ENCODE results near the gene ZNF414.

ZNF414 gene

DNA sequence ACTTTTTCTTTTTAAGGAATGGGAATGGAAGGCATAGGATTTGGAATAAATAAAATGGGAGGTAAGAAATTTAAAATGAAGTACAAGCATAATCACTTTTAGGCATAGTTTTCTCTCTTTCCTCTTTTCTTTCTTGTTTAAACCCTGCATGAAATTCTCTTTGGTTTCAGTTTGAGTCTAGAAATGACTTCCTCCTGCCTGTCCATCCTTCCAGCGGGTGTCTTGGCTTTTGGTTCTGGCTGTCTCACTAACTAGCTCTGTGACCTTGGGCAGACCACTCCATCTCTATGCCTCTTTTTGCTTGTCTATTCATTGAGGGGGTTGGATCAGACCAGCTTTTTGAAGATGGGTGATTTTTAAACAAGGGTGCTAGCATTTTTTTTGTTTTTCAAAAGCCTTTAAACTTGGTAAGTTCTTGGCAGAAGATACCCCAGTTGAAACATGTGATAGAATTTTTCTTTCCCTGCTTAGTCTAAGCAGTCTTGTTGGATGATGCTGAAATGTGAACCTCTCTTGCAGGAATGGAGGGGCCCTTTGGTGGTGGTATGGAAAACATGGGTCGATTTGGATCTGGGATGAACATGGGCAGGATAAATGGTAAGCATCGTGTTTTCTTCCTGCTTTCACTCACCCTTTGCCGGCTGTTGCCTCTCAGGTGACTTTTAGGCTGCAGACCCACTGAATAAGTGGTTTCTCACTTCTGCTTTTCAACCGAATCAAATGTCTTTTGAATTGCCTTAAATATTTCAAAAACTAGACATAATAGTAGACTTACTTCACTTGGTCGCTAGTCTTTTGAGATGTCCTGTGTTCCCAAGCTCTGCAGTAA lies 40.1 kb downstream of the ZNF414 start:
- Histone ChIP-seq H3K9me3 (ENCODE audit: control extremely low read depth in 1 of 5, control insufficient read depth in 4 of 5, insufficient read depth in 2 of 5, low read depth in 1 of 5, low read length in 4 of 5) (no peaks in the 10 kb centered on the region), H3K36me3 (ENCODE audit: control insufficient read depth in 4 of 4, insufficient read depth in 4 of 4, low read length in 3 of 4) (peaks cover 35 to 91% (median 69%) of the 10 kb centered on the region in 4 experiments), H3K4me1 (ENCODE audit: control extremely low read depth in 1 of 4, control insufficient read depth in 4 of 4, insufficient read depth in 4 of 4, low read length in 3 of 4) (peaks cover 3 to 23% (median 14%) of the 10 kb centered on the region in 4 experiments), H3K4me3 (ENCODE audit: control insufficient read depth in 1 of 7, extremely low read depth in 1 of 7, insufficient read depth in 4 of 7, low read depth in 2 of 7, low read length in 6 of 7) (no peak overlapping the region), H3K27ac (ENCODE audit: insufficient read depth in 1 of 2, low read depth in 1 of 2, low read length in 2 of 2, poor library complexity in 1 of 2, severe bottlenecking in 2 of 2) (peak overlapping the region in 1 of 2 experiments; percentile 46), H3K27me3 (replicated peaks in 2 of 5; ENCODE audit: control insufficient read depth in 4 of 5, insufficient read depth in 5 of 5, low read length in 4 of 5) (no peaks in the 10 kb centered on the region)
- ChIA-PET POLR2A (interaction anchor here (0.7 to 1.3 kb wide), 3 partner anchors 9 to 352 kb away, joined by 3 to 4 read pairs (median 4); no protein-coding TSS in a partner anchor), CTCF (interaction anchor here (0.6 to 1.4 kb wide), 3 partner anchors 9 to 51 kb away, joined by 4 to 6 read pairs (median 4); no protein-coding TSS in a partner anchor)
- 7% methylated on average over 3 of the region's 6 CpGs for WGBS (ENCODE audit: insufficient coverage)
- DNase-seq = peak in 2 of 3 donors; percentile 46 to 57

DNA sequence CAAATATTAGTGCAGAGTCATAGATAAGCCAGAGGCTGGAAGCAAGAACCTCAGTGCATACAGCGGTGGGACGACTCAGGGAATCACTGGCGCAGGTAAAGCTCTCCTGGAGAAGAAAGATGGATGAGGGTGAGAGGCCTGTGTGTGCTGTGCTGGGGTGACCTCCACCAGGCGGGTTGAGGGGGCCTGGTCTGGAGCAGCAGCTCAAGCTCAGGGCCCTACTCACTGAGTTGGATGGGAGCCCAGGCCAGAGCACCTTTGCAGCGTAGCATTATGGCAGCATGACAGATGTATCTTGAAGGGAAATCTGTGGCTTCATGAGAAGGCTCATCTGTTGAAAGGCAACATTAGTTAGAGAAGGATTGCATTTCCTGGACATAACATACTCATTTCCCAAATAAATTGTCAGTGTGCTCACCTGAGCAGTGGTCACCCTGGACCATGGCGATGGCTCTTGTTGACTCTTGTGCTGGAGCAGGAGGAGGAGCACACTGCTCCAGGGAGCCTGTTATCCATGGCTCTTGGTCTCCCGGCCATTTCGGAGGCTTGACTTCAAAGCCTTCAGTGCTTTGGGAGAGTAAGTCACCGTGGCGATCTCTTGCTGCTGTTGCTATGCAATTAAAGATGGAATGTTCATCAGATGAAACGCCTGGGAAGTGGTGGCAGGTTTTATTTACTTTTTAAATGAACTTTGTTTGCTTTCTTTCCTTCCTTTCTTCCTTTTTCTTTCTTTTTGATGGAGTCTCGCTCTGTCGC lies 44.2 kb downstream of the ZNF414 start:
- CTCF ChIA-PET = interaction anchor here (2.2 kb wide), 1 partner anchor 37 kb away, joined by 7 read pairs; no protein-coding TSS in a partner anchor
- peaks cover 3 to 21% (median 14%) of the 10 kb centered on the region in 4 experiments for H3K4me1 ChIP-seq (ENCODE audit: control extremely low read depth in 1 of 4, control insufficient read depth in 4 of 4, insufficient read depth in 4 of 4, low read length in 3 of 4)
- 91% methylated on average over 12 of the region's 13 CpGs for WGBS (ENCODE audit: insufficient coverage)
- POLR2A ChIA-PET = no interaction called here
- H3K36me3 ChIP-seq (ENCODE audit: control insufficient read depth in 4 of 4, insufficient read depth in 4 of 4, low read length in 3 of 4) = peaks cover 44 to 92% (median 69%) of the 10 kb centered on the region in 4 experiments
- no peaks in the 10 kb centered on the region for H3K9me3 ChIP-seq (ENCODE audit: control extremely low read depth in 1 of 5, control insufficient read depth in 4 of 5, insufficient read depth in 2 of 5, low read depth in 1 of 5, low read length in 4 of 5)
- no peak overlapping the region for H3K4me3 ChIP-seq (ENCODE audit: control insufficient read depth in 1 of 7, extremely low read depth in 1 of 7, insufficient read depth in 4 of 7, low read depth in 2 of 7, low read length in 6 of 7)
- H3K27ac ChIP-seq (ENCODE audit: insufficient read depth in 1 of 2, low read depth in 1 of 2, low read length in 2 of 2, poor library complexity in 1 of 2, severe bottlenecking in 2 of 2) = no peak overlapping the region
- no peak for DNase-seq
- no peaks in the 10 kb centered on the region for H3K27me3 ChIP-seq (replicated peaks in 2 of 5; ENCODE audit: control insufficient read depth in 4 of 5, insufficient read depth in 5 of 5, low read length in 4 of 5)

DNA sequence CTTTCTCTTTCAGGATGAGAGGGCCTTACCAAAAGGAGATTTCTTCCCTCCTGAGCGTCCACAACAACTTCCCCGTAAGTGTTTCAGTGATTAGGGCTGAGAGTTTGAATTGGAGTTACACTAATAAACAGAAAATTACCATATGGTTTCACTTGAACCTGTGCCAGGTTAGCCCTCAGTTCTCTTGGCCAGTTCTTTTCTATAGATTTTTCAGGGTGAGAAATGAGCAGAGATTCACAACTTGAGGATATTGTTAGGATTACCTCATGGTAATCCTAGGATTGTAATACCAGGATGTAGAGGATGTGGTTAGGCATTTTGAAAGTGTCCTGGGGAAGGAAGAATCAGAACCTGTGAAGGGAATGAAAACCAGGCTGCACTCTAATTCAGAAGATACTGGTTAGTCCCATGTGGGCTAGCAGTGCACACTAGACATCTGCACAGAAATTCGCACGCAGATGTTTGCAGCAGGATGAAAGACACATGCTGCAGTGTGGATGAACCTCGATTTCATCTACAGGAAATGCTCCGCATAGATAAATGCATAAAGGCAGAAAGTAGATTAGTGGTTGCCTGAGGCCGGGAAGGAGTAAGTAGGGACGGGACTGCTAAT lies 45.1 kb downstream of the ZNF414 start:
- Histone ChIP-seq H3K36me3 (ENCODE audit: control insufficient read depth in 4 of 4, insufficient read depth in 4 of 4, low read length in 3 of 4) (peaks cover 49 to 91% (median 67%) of the 10 kb centered on the region in 4 experiments), H3K4me3 (ENCODE audit: control insufficient read depth in 1 of 7, extremely low read depth in 1 of 7, insufficient read depth in 4 of 7, low read depth in 2 of 7, low read length in 6 of 7) (no peak overlapping the region), H3K27ac (ENCODE audit: insufficient read depth in 1 of 2, low read depth in 1 of 2, low read length in 2 of 2, poor library complexity in 1 of 2, severe bottlenecking in 2 of 2) (no peak overlapping the region), H3K27me3 (replicated peaks in 2 of 5; ENCODE audit: control insufficient read depth in 4 of 5, insufficient read depth in 5 of 5, low read length in 4 of 5) (no peaks in the 10 kb centered on the region), H3K9me3 (ENCODE audit: control extremely low read depth in 1 of 5, control insufficient read depth in 4 of 5, insufficient read depth in 2 of 5, low read depth in 1 of 5, low read length in 4 of 5) (no peaks in the 10 kb centered on the region), H3K4me1 (ENCODE audit: control extremely low read depth in 1 of 4, control insufficient read depth in 4 of 4, insufficient read depth in 4 of 4, low read length in 3 of 4) (peaks cover 0 to 16% (median 9%) of the 10 kb centered on the region in 4 experiments)
- 85% methylated on average over 6 of the region's 8 CpGs for whole genome bisulfite sequencing (ENCODE audit: insufficient coverage)
- no peak for DNase-seq
- POLR2A ChIA-PET = no interaction called here
- CTCF ChIA-PET = no interaction called here

DNA sequence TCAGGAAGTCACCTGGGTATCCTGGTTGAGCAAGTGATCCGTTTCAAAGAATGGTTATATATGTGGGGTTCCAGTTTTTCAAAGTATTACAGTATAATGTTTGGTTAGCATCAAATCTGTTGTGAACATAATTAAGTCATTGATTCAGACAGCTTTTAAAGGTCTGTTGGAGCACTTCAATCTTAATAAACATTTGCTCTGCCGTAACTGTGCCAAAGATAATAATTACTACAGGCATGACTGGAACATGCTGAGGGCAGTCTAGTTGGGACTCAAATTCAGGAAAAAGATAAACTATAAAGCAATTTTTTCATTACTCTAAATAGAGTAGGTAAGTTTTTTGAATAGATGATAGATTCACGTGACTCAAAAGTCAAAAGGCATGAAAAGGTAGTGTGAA lies 45.8 kb downstream of the ZNF414 start:
- 82% methylated on average over 1 of the region's 3 CpGs for WGBS (ENCODE audit: insufficient coverage)
- Histone ChIP-seq H3K9me3 (ENCODE audit: control extremely low read depth in 1 of 5, control insufficient read depth in 4 of 5, insufficient read depth in 2 of 5, low read depth in 1 of 5, low read length in 4 of 5) (no peaks in the 10 kb centered on the region), H3K27me3 (replicated peaks in 2 of 5; ENCODE audit: control insufficient read depth in 4 of 5, insufficient read depth in 5 of 5, low read length in 4 of 5) (no peaks in the 10 kb centered on the region), H3K36me3 (ENCODE audit: control insufficient read depth in 4 of 4, insufficient read depth in 4 of 4, low read length in 3 of 4) (peaks cover 51 to 98% (median 71%) of the 10 kb centered on the region in 4 experiments), H3K4me3 (ENCODE audit: control insufficient read depth in 1 of 7, extremely low read depth in 1 of 7, insufficient read depth in 4 of 7, low read depth in 2 of 7, low read length in 6 of 7) (no peak overlapping the region), H3K4me1 (ENCODE audit: control extremely low read depth in 1 of 4, control insufficient read depth in 4 of 4, insufficient read depth in 4 of 4, low read length in 3 of 4) (peaks cover 0 to 9% (median 4%) of the 10 kb centered on the region in 4 experiments), H3K27ac (ENCODE audit: insufficient read depth in 1 of 2, low read depth in 1 of 2, low read length in 2 of 2, poor library complexity in 1 of 2, severe bottlenecking in 2 of 2) (no peak overlapping the region)
- ChIA-PET POLR2A (interaction anchor here (0.6 kb wide), 1 partner anchor 199 kb away, joined by 4 read pairs; no protein-coding TSS in a partner anchor), CTCF (no interaction called here)
- no peak for DNase-seq

DNA sequence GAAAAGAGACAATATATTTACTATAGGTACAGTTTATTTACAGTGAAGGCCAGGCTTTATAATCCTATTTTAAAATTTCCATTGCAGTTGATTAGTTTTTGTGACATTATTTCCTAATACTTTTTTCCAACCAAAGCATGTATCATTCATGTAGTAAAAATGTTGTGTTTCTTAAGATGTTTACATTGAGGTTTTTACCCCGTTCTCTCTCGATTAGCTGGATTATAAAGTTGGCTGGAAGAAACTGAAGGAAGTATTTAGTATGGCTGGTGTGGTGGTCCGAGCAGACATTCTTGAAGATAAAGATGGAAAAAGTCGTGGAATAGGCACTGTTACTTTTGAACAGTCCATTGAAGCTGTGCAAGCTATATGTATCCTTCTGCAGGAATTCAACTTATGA lies 47.9 kb downstream of the ZNF414 start:
- 98% methylated on average over 4 of the region's 4 CpGs for WGBS (ENCODE audit: insufficient coverage)
- CTCF ChIA-PET = interaction anchor here (1.4 kb wide), 1 partner anchor 57 kb away, joined by 3 read pairs; no protein-coding TSS in a partner anchor
- no peak for DNase-seq

DNA sequence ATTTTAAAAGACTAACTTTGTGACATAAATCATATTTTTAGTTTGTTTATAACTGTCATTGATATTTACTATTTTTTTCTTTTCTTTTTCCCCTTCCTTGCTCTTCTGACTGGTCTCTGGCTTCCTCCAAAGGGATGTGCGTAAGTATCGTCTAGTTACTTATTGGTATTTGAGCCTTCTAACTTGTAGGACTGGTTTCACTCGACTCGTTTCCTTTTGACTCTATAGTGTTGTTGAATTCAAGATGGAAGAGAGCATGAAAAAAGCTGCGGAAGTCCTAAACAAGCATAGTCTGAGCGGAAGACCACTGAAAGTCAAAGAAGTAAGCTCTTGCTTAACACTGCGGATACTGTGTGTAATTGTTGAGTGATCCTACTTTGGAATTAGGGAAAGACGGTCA lies 50.6 kb downstream of the ZNF414 start:
- POLR2A ChIA-PET = no interaction called here
- Histone ChIP-seq H3K36me3 (ENCODE audit: control insufficient read depth in 4 of 4, insufficient read depth in 4 of 4, low read length in 3 of 4) (peaks cover 45 to 93% (median 62%) of the 10 kb centered on the region in 4 experiments), H3K27me3 (replicated peaks in 2 of 5; ENCODE audit: control insufficient read depth in 4 of 5, insufficient read depth in 5 of 5, low read length in 4 of 5) (no peaks in the 10 kb centered on the region), H3K27ac (ENCODE audit: insufficient read depth in 1 of 2, low read depth in 1 of 2, low read length in 2 of 2, poor library complexity in 1 of 2, severe bottlenecking in 2 of 2) (no peak overlapping the region), H3K9me3 (ENCODE audit: control extremely low read depth in 1 of 5, control insufficient read depth in 4 of 5, insufficient read depth in 2 of 5, low read depth in 1 of 5, low read length in 4 of 5) (no peaks in the 10 kb centered on the region), H3K4me1 (ENCODE audit: control extremely low read depth in 1 of 4, control insufficient read depth in 4 of 4, insufficient read depth in 4 of 4, low read length in 3 of 4) (peaks cover 0 to 1% (median under 1%) of the 10 kb centered on the region in 4 experiments), H3K4me3 (ENCODE audit: control insufficient read depth in 1 of 7, extremely low read depth in 1 of 7, insufficient read depth in 4 of 7, low read depth in 2 of 7, low read length in 6 of 7) (no peak overlapping the region)
- no peak for DNase-seq
- 98% methylated on average over 6 of the region's 8 CpGs for WGBS (ENCODE audit: insufficient coverage)
- CTCF ChIA-PET = interaction anchor here (1.5 kb wide), 1 partner anchor 16 kb away, joined by 8 read pairs; no protein-coding TSS in a partner anchor

More for the DNA sequence above, 47.9 kb downstream of the ZNF414 start:
- Histone ChIP-seq H3K4me1 (ENCODE audit: control extremely low read depth in 1 of 4, control insufficient read depth in 4 of 4, insufficient read depth in 4 of 4, low read length in 3 of 4) (no peaks in the 10 kb centered on the region), H3K9me3 (ENCODE audit: control extremely low read depth in 1 of 5, control insufficient read depth in 4 of 5, insufficient read depth in 2 of 5, low read depth in 1 of 5, low read length in 4 of 5) (no peaks in the 10 kb centered on the region), H3K27ac (ENCODE audit: insufficient read depth in 1 of 2, low read depth in 1 of 2, low read length in 2 of 2, poor library complexity in 1 of 2, severe bottlenecking in 2 of 2) (no peak overlapping the region), H3K27me3 (replicated peaks in 2 of 5; ENCODE audit: control insufficient read depth in 4 of 5, insufficient read depth in 5 of 5, low read length in 4 of 5) (no peaks in the 10 kb centered on the region), H3K36me3 (ENCODE audit: control insufficient read depth in 4 of 4, insufficient read depth in 4 of 4, low read length in 3 of 4) (peaks cover 56 to 93% (median 72%) of the 10 kb centered on the region in 4 experiments), H3K4me3 (ENCODE audit: control insufficient read depth in 1 of 7, extremely low read depth in 1 of 7, insufficient read depth in 4 of 7, low read depth in 2 of 7, low read length in 6 of 7) (no peak overlapping the region)
- POLR2A ChIA-PET = interaction anchor here (0.7 kb wide), 1 partner anchor 115 kb away, joined by 3 read pairs; no protein-coding TSS in a partner anchor
